Measurements from ENCODE around the gene CLK2.

DNA sequence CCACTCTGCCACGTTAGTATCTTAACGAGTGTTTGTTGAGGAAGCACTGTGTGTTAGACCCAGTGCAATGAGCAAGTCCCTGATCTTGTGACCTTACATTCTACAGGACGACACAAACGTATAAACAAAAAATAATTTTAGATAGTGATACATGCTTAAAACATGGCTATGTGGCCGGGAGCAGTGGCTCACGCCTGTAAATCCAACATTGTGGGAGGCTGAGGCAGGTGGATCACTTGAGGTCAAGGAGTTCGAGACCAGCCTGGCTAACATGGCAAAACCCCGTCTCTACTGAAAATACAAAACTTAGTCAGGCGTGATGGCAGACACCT lies 45.2 kb downstream of the CLK2 start:
- TF ChIP-seq EP300 (IDR thresholded peaks at IDR 0.05), result no peak
- TF ChIP-seq, protein P1, sequence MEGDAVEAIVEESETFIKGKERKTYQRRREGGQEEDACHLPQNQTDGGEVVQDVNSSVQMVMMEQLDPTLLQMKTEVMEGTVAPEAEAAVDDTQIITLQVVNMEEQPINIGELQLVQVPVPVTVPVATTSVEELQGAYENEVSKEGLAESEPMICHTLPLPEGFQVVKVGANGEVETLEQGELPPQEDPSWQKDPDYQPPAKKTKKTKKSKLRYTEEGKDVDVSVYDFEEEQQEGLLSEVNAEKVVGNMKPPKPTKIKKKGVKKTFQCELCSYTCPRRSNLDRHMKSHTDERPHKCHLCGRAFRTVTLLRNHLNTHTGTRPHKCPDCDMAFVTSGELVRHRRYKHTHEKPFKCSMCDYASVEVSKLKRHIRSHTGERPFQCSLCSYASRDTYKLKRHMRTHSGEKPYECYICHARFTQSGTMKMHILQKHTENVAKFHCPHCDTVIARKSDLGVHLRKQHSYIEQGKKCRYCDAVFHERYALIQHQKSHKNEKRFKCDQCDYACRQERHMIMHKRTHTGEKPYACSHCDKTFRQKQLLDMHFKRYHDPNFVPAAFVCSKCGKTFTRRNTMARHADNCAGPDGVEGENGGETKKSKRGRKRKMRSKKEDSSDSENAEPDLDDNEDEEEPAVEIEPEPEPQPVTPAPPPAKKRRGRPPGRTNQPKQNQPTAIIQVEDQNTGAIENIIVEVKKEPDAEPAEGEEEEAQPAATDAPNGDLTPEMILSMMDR (IDR thresholded peaks at IDR 0.05), result no peak
- no peak for TF ChIP-seq POLR2A (IDR thresholded peaks at IDR 0.05)
